ENCODE data around the gene RARB. TPM values are rescaled to one million over a fixed set of nuclear protein-coding genes. Genes with fewer than 3 reads are reported as not detected.

The RARB gene
- total RNA-seq, 2 donors from 2014 or later = 21.5 to 21.9 TPM

- H3K27me3 Mint-ChIP-seq (ENCODE audit: insufficient read depth) = peaks cover 2% of the 10 kb centered on the region
- Histone ChIP-seq H3K9ac (ENCODE audit: extremely low read depth, low read length, poor library complexity, severe bottlenecking) (no peak overlapping the region), H3K27me3 (ENCODE audit: control insufficient read depth, insufficient read depth, low read length, poor library complexity, severe bottlenecking) (no peaks in the 10 kb centered on the region), H3K27ac (ENCODE audit: low read depth, low read length) (no peak overlapping the region), H3K4me3 (ENCODE audit: low read length) (no peak overlapping the region), H3K36me3 (ENCODE audit: control insufficient read depth, insufficient read depth, low read length) (no peaks in the 10 kb centered on the region), H3K4me1 (ENCODE audit: control insufficient read depth, insufficient read depth, low read length) (no peaks in the 10 kb centered on the region), H3K9me3 (ENCODE audit: control insufficient read depth, low read length) (no peaks in the 10 kb centered on the region)
- H3K27ac Mint-ChIP-seq = no peak overlapping the region
- H3K4me1 Mint-ChIP-seq = peaks cover 5% of the 10 kb centered on the region
- H3K4me3 Mint-ChIP-seq = no peak overlapping the region
- TF ChIP-seq CTCF (conservative IDR thresholded peaks at IDR 0.05) = no peak
- 89% methylated on average over 6 to 9 of the region's 9 CpGs for WGBS, 2 experiments (ENCODE audit: insufficient coverage in 1 of 2, insufficient read length in 1 of 2)
- peaks cover 2% of the 10 kb centered on the region for H3K9me3 Mint-ChIP-seq
- no peaks in the 10 kb centered on the region for H3K36me3 Mint-ChIP-seq (ENCODE audit: low read depth)
- DNase-seq = no peak
Measured at GRCh38 chr3:25385807-25386460, 42.1 kb upstream of the RARB start.

GRCh38 chr3:25386686-25387255, 41.3 kb upstream of the RARB start:
- Histone ChIP-seq H3K9me3 (ENCODE audit: control insufficient read depth, low read length) (peaks cover under 1% of the 10 kb centered on the region), H3K27ac (ENCODE audit: low read depth, low read length) (no peak overlapping the region), H3K27me3 (ENCODE audit: control insufficient read depth, insufficient read depth, low read length, poor library complexity, severe bottlenecking) (no peaks in the 10 kb centered on the region), H3K36me3 (ENCODE audit: control insufficient read depth, insufficient read depth, low read length) (no peaks in the 10 kb centered on the region), H3K9ac (ENCODE audit: extremely low read depth, low read length, poor library complexity, severe bottlenecking) (no peak overlapping the region), H3K4me1 (ENCODE audit: control insufficient read depth, insufficient read depth, low read length) (no peaks in the 10 kb centered on the region), H3K4me3 (ENCODE audit: low read length) (no peak overlapping the region)
- Mint-ChIP-seq H3K4me3 (no peak overlapping the region), H3K27ac (no peak overlapping the region), H3K9me3 (peaks cover 10% of the 10 kb centered on the region), H3K27me3 (ENCODE audit: insufficient read depth) (peaks cover 2% of the 10 kb centered on the region), H3K4me1 (peaks cover 5% of the 10 kb centered on the region), H3K36me3 (ENCODE audit: low read depth) (no peaks in the 10 kb centered on the region)
- DNase-seq = no peak
- no peak for TF ChIP-seq CTCF (conservative IDR thresholded peaks at IDR 0.05)
- WGBS, 2 experiments (ENCODE audit: insufficient coverage in 1 of 2, insufficient read length in 1 of 2) = 97 to 100% methylated on average over 2 to 4 of the region's 4 CpGs

- no peaks in the 10 kb centered on the region for H3K4me1 ChIP-seq (ENCODE audit: control insufficient read depth, insufficient read depth, low read length)
- Mint-ChIP-seq H3K27ac (no peak overlapping the region), H3K4me1 (peaks cover 16% of the 10 kb centered on the region), H3K36me3 (ENCODE audit: low read depth) (no peaks in the 10 kb centered on the region), H3K27me3 (ENCODE audit: insufficient read depth) (peaks cover 4% of the 10 kb centered on the region), H3K4me3 (no peak overlapping the region), H3K9me3 (peaks cover 32% of the 10 kb centered on the region)
- 80 to 96% methylated on average over 2 to 3 of the region's 3 CpGs for WGBS, 2 experiments (ENCODE audit: insufficient coverage in 1 of 2, insufficient read length in 1 of 2)
- TF ChIP-seq CTCF (conservative IDR thresholded peaks at IDR 0.05) = no peak
- no peak overlapping the region for H3K4me3 ChIP-seq (ENCODE audit: low read length)
- H3K27me3 ChIP-seq (ENCODE audit: control insufficient read depth, insufficient read depth, low read length, poor library complexity, severe bottlenecking) = no peaks in the 10 kb centered on the region
- peaks cover 25% of the 10 kb centered on the region for H3K9me3 ChIP-seq (ENCODE audit: control insufficient read depth, low read length)
- no peak overlapping the region for H3K9ac ChIP-seq (ENCODE audit: extremely low read depth, low read length, poor library complexity, severe bottlenecking)
- no peak overlapping the region for H3K27ac ChIP-seq (ENCODE audit: low read depth, low read length)
- DNase-seq = no peak
- H3K36me3 ChIP-seq (ENCODE audit: control insufficient read depth, insufficient read depth, low read length) = no peaks in the 10 kb centered on the region
Measured at GRCh38 chr3:25390605-25391004, 37.5 kb upstream of the RARB start.
